ENCODE data around the gene RAB3D. TPM values are rescaled to one million over a fixed set of nuclear protein-coding genes. Genes with fewer than 3 reads are reported as not detected.

The RAB3D gene
- total RNA-seq, 1 donor from 2014 or later: 53.6 TPM

DNA sequence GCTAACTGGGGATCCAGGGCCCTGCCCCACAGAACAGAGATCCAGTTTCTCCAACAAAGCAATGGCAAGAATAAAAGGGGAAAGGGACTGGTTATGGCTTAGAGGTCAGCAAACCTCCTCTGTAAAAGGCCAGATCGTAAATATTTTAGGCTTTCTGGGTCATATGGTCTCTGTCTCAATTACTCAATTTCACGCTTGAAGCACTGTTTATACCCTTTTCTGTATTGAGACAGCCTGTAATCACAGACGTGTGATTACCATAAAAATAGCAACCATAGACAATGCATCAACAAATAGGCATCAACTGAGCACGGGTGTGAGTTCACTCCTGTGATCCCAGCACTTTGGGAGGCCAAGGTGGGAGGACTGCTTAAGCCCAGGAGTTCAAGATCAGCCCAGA, 9.3 kb downstream of the RAB3D start:
- ATAC-seq: no peak
- Histone ChIP-seq H3K36me3 (peaks cover 96% of the 10 kb centered on the region), H3K9me3 (no peaks in the 10 kb centered on the region), H3K4me3 (no peak overlapping the region), H3K4me1 (peaks cover 5% of the 10 kb centered on the region), H3K27me3 (ENCODE audit: low read depth) (no peaks in the 10 kb centered on the region), H3K27ac (no peak overlapping the region)
- TF ChIP-seq CTCF (IDR thresholded peaks at IDR 0.05): no peak
- no peak for DNase-seq
- intact Hi-C loops (cut with DNase I): no loop called here

GRCh38 chr19:11325544-11325943, 13.9 kb downstream of the RAB3D start:
- no peak for TF ChIP-seq CTCF (IDR thresholded peaks at IDR 0.05)
- Histone ChIP-seq H3K36me3 (peaks cover 55% of the 10 kb centered on the region), H3K27me3 (ENCODE audit: low read depth) (no peaks in the 10 kb centered on the region), H3K4me1 (peaks cover 41% of the 10 kb centered on the region), H3K9me3 (no peaks in the 10 kb centered on the region), H3K27ac (no peak overlapping the region), H3K4me3 (no peak overlapping the region)
- intact Hi-C loops (cut with DNase I): no loop called here
- ATAC-seq (no peak), DNase-seq (no peak)

GRCh38 chr19:11324748-11325389, 14.6 kb downstream of the RAB3D start:
- Histone ChIP-seq H3K27ac (peak overlapping the region; percentile 74), H3K36me3 (peaks cover 49% of the 10 kb centered on the region), H3K27me3 (ENCODE audit: low read depth) (no peaks in the 10 kb centered on the region), H3K4me3 (no peak overlapping the region), H3K4me1 (peaks cover 41% of the 10 kb centered on the region), H3K9me3 (no peaks in the 10 kb centered on the region)
- peak in 1 of 2 donors; percentile 3 for ATAC-seq
- no peak for DNase-seq
- intact Hi-C loops (cut with DNase I): no loop called here
- no peak for TF ChIP-seq CTCF (IDR thresholded peaks at IDR 0.05)

- Histone ChIP-seq H3K4me1 (peaks cover 41% of the 10 kb centered on the region), H3K27ac (peak overlapping the region; percentile 74), H3K36me3 (peaks cover 43% of the 10 kb centered on the region), H3K9me3 (no peaks in the 10 kb centered on the region), H3K27me3 (ENCODE audit: low read depth) (no peaks in the 10 kb centered on the region), H3K4me3 (peak overlapping the region; percentile 2)
- intact Hi-C loops (cut with DNase I): no loop called here
- DNase-seq: peak; percentile 89
- TF ChIP-seq CTCF (IDR thresholded peaks at IDR 0.05): no peak
- ATAC-seq: peak; percentile 89 to 91
Measured at GRCh38 chr19:11324079-11324661, 15.3 kb downstream of the RAB3D start.

GRCh38 chr19:11323601-11324078, 15.8 kb downstream of the RAB3D start:
- TF ChIP-seq CTCF (IDR thresholded peaks at IDR 0.05): no peak
- H3K27me3 ChIP-seq (ENCODE audit: low read depth): no peaks in the 10 kb centered on the region
- H3K9me3 ChIP-seq: no peaks in the 10 kb centered on the region
- peak overlapping the region; percentile 2 for H3K4me3 ChIP-seq
- peaks cover 41% of the 10 kb centered on the region for H3K4me1 ChIP-seq
- peak overlapping the region; percentile 74 for H3K27ac ChIP-seq
- DNase-seq (no peak), ATAC-seq (peak; percentile 7 to 15)
- peaks cover 38% of the 10 kb centered on the region for H3K36me3 ChIP-seq
- intact Hi-C loops (cut with DNase I): no loop called here
